ENCODE data around the gene N4BP2L1.

- TF ChIP-seq EZH2phosphoT487 (IDR thresholded peaks at IDR 0.05; ENCODE audit: low read length) (no peak), CTCF (IDR thresholded peaks at IDR 0.05; ENCODE audit: low read length) (no peak)
Observed at GRCh38 chr13:32426191-32426989, 1.5 kb downstream of the N4BP2L1 start.
